ENCODE data around the gene FUNDC1.
"Not testable (repeated sequence)": the region's sequence is repeated elsewhere in the genome, so short reads cannot be mapped to it uniquely, and the experiment has no call there.

FUNDC1 gene

DNA sequence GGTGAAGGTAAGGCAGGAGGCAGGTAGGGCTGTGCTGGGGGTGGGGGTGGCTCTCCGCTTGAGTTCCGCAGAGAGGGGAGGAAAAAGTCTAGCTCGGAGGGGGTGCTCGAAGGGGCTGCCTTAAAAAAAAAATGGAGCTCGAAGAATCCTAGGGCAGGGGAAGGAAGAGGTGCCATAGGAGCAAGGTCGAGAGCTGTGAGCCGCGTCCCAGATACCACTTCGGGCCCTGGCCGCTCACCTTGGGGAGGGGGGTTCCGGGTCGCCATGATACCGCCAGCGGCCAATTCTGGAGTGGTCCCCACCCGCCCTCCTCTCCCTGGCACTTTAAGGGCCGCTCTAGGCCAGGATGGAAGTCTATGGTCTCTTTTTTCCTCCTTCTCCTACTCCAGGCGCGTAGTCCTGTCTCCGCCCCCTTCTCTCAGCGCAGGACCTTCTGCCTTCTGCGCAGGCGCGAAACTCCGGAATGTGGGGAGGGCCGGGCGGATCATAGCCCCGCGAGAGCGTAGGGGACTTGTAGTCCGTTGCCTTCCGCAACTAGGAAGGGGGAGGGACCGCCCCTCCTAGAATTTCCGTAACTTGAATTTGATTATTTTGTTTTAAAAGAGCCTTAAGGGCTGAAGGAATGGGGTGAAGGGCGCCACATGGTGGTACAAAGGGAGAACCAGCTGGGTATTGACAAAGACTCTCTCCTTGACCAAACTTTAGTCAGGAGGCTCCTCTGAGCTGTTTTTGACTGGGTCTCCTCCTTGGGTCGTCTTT is at the start of gene FUNDC1:
Gene FUNDC1 (minus strand): TSS at position 293 of the 759 bp plus-strand sequence. CDS start 27 bp downstream, at position 266.
- peak; percentile 96 for DNase-seq

GRCh38 chrX:44585866-44586265 is 43.2 kb upstream of the FUNDC1 start:
- no peak for DNase-seq

GRCh38 chrX:44580466-44580865 is 37.8 kb upstream of the FUNDC1 start:
- no peak for DNase-seq

- no peak for DNase-seq
These were observed 29.8 kb upstream of the FUNDC1 start for GRCh38 chrX:44572340-44572938.

DNA sequence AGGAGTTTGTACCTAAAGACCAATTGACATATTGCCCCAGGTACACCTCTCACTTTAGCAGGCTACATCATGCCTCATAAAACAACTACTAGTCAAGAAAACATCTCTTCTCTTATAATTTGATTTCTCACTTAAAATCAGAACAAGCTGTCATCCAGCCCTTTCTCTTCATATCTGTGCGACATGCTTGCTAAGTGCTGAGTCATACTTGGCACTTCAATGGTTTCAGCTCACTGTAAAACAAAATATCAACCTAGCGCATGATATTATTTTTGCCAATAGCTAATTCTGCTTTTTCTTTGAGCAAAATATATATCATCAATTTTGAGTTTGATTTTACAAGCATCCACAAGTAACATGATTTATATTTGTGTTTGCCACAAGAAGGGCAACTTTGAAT is 27.9 kb upstream of the FUNDC1 start:
- DNase-seq = no peak

- no peak for DNase-seq
These were observed 26.5 kb upstream of the FUNDC1 start for GRCh38 chrX:44569122-44569521.

- no peak for DNase-seq
These were observed 25.5 kb upstream of the FUNDC1 start for GRCh38 chrX:44568196-44568595.

DNA sequence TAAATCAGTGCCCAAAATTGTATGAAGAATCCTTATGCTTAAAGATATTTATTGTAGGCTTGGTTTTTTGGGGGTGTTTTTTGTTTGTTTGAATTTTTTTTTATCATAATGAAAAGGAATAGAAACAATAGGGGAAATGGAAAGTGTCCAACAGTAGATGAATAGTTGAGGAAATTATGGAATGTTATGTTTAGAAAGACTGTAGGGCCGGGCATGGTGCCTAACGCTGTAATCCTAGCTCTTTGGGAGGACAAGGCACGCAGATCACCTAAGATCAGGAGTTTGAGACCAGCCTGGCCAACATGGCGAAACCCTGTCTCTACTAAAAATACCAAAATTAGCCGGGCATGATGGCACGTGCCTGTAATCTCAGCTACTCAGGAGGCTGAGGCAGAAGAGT is 19.2 kb upstream of the FUNDC1 start:
- DNase-seq = not testable (repeated sequence)

- no peak for DNase-seq
These were observed 7.9 kb upstream of the FUNDC1 start for GRCh38 chrX:44550563-44550962.

DNA sequence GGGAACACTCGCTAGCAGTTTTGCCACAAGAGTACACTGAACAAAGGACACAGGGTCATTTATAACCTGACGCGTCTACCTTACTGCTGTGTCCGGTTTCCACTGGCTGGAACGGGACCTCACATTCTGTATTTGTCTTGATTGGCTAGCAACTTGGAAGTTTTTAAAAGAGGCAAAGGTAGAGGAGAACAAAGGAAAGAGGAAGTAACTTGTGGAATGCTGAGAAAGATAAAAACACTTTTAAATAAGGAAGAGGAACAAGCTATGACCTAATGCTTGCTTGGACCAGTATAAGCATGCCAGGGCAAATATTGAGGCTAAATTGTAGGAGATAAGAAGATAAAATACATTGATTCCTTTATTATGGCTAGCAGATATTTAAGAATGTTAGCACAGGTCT is 2.8 kb upstream of the FUNDC1 start:
- DNase-seq = not testable (repeated sequence)

- DNase-seq = no peak
These were observed 1.4 kb upstream of the FUNDC1 start for GRCh38 chrX:44544036-44544435.

GRCh38 chrX:44536198-44536597 is 6.5 kb downstream of the FUNDC1 start:
- DNase-seq = no peak

- DNase-seq = no peak
These were observed 13.3 kb downstream of the FUNDC1 start for GRCh38 chrX:44529310-44529709.

DNA sequence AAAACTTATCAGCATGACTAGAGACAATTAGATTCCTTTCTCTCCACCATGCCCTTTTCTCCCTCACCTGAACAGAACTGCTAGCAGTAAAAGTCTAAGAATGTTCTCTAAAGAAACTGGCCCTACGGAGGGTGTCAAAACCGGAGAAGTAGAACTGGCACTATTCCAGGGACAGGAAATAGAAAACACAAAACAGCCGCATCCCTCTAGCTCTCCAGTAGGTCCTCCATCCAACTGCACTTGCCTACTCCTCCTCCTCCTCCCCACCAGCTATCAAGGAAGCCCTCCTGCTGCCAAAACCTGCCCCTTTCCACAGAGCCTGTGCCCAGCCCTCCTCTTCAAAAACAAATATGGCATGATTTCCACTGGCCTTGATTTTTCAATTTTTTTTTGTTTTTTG is 28.4 kb downstream of the FUNDC1 start:
- no peak for DNase-seq

- no peak for DNase-seq
These were observed 35.4 kb downstream of the FUNDC1 start for GRCh38 chrX:44507292-44507691.

GRCh38 chrX:44506678-44507077 is 36.0 kb downstream of the FUNDC1 start:
- DNase-seq = no peak

- DNase-seq = no peak
These were observed 39.1 kb downstream of the FUNDC1 start for GRCh38 chrX:44503560-44503959.

DNA sequence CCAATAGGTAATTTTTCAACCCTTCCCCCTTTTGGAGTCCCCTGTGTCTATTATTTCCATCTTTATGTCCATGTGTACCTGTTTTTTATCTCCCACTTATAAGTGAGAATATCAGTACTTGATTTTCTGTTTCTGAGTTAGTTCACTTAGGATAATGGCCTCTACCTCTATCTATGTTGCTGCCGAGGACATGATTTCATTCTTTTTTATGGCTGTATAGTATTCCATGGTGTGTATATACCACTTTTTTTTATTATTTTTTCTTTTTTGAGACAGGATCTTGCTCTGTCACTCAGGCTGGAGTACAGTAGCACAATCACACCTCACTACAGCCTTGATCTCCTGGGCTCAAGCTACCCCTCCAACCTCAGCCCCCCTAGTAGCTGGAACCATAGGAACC is 47.6 kb downstream of the FUNDC1 start:
- no peak for DNase-seq

- DNase-seq = no peak
These were observed 48.3 kb downstream of the FUNDC1 start for GRCh38 chrX:44494357-44494756.

DNA sequence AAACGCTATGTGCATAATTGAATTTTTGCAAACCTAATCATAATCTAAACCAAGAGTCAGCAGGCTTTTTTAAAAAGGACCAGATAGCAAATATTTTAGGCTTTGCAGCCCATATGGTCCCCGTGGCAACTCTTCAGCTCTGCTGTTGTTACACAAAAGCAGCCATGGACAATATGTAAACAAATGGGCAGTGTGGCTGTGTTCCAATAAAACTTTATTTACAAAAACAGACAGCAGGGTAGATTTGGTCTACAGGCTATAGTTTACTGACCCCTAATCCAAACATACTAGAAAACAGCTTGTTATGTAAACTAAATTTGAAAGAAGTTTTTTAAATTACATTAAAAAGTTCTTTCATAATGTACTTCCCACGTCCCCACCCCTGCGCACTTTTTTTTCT is 53.1 kb downstream of the FUNDC1 start:
- DNase-seq = no peak

- no peak for DNase-seq
These were observed 58.0 kb downstream of the FUNDC1 start for GRCh38 chrX:44484607-44485146.

DNA sequence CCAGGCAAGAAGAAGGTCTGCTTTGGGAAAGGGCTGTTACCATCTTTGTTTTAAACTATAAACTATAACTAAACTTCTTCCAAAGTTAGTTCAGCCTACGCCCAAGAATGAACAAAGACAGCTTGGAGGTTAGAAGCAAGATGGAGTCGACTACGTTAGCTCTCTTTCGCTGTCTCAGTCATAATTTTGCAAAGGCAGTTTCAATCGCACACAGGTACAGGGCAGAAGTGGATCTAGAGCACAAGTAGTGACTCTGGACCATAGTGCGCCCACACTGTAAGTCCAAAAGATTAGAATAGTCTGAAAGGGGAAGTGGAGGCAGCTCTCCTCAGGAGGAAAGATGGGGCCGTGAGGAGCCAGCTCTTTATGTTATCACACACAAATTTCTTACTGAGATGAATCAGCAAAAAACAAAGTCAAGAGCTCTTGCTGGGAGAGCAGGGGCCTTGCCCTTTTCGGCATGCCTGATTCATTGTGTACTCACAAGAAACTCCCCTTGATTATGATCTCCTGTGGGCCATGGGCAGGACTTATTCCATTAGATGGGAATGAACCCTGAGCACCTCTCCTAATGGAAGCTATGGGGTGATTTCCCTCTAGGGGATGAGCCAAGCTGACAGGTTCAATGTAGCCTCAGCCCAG is 58.6 kb downstream of the FUNDC1 start:
- no peak for DNase-seq

DNA sequence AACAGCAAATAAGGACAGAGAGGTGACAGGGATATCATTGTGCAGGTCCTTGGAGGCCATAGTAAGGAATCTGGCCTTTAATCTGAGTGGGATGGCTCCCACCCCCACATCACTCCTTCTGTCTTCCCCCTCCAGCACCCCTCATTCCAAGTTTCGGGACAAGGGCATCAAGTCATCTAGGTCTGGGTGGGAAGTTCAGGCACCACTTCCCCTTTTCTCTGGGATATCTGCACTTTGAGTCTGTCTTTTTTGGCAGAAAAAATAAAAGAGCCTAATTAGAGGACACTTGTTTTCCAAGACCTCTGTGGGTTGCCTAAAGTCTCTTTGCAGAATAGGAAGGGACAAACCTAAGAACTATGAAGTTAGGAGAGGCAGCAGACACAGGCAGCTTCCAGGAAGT is 60.1 kb downstream of the FUNDC1 start:
- DNase-seq = no peak

- DNase-seq = no peak
These were observed 62.1 kb downstream of the FUNDC1 start for GRCh38 chrX:44480591-44480990.

Data from NCI-H1417 treated with DMSO at 0.1 percent for 48 hours (cell line).